Heart right ventricle (tissue), 16 donors: Measurements from ENCODE around the gene HYAL3. TPM values are rescaled to one million over a fixed set of nuclear protein-coding genes. Genes with fewer than 3 reads are reported as not detected.
A peak's percentile ranks its signal among the peaks of the same experiment; 100 is the strongest.

ENCODE experiments used
- ATAC-seq, 8 donors: fragments of 200-7000 bp; cut with Tn5 transposase; one replicate each; pipeline ENCODE4 v1.9.1; 2020; ENCODE audit warnings: mild to moderate bottlenecking in 8 of 8, moderate library complexity in 8 of 8, moderate number of reproducible peaks in 1 of 8
- DNase-seq, 2 donors: peaks; one replicate each; pipeline ENCODE4 v3.0.0-alpha.2; 2020
- H3K27ac ChIP-seq, 10 donors: fragments of 200-600 bp; sonication (generic) in 2 of 10; one replicate each; pipeline versions ENCODE4 v1.5.0 to v1.8.0; 2020 to 2022; ENCODE audit warnings: mild to moderate bottlenecking in 3 of 10
- H3K27me3 ChIP-seq, 7 donors: fragments of 200-600 bp; one replicate each; pipeline ENCODE4 v1.8.0; 2021 to 2022; ENCODE audit warnings: mild to moderate bottlenecking in 2 of 7
- H3K36me3 ChIP-seq, 9 donors: fragments of 200-600 bp; sonication (generic) in 1 of 9; one replicate each; pipeline versions ENCODE4 v1.5.0 to v1.8.0; 2020 to 2022; ENCODE audit warnings: mild to moderate bottlenecking in 2 of 9
- H3K4me1 ChIP-seq, 9 donors: fragments of 200-600 bp; sonication (generic) in 1 of 9; one replicate each; pipeline versions ENCODE4 v1.5.0 to v1.8.0; 2020 to 2022; ENCODE audit warnings: mild to moderate bottlenecking in 4 of 9
- H3K4me3 ChIP-seq, 10 donors: fragments of 200-600 bp; sonication (generic) in 2 of 10; one replicate each; pipeline versions ENCODE4 v1.5.0 to v1.8.0; 2020 to 2022; ENCODE audit warnings: mild to moderate bottlenecking in 7 of 10, moderate library complexity in 2 of 10
- H3K9me3 ChIP-seq, 11 donors: fragments of 200-600 bp in 10 of 11; sonication (generic) in 2 of 11; one replicate each; pipeline versions ENCODE4 v1.5.0 to v1.8.0; 2013 to 2022; ENCODE audit warnings: mild to moderate bottlenecking in 2 of 11, control low read depth in 1 of 11, moderate library complexity in 1 of 11
- WGBS, 2 donors: extraction: QIAGEN DNeasy Blood & Tissue Kit; methylation state at CpG; one replicate each; pipeline ENCODE4 v1.1.7; 2013; ENCODE audit warnings: inconsistent platforms in 1 of 2; 5-methylcytosine and 5-hydroxymethylcytosine counted together
- intact Hi-C, 10 donors: fragments of 100-400 bp; cut with DNase I; formaldehyde crosslinking; loops; one replicate each; pipeline versions ENCODE4 v1.11.1 to v1.14.2; 2022
- polyA plus RNA-seq, 2 donors: library from polyadenylated mRNA; stranded (reverse); fragments of 200-250 nt; gene quantifications; one replicate each; pipeline ENCODE4 v1.2.3, GENCODE V29; 2013
- total RNA-seq, 10 donors: library from RNA; stranded (reverse); fragmentation: NEBNext Ultra II Directional in 3 of 10; extraction: Animal tissue kit (Norgen Biotek cat#: 25700) in 3 of 10; gene quantifications; one replicate each; pipeline versions ENCODE4 v1.2.1 to v1.2.4, GENCODE V29; 2021 to 2023
- TF ChIP-seq, protein P1 (sequence below), 9 donors: fragments of 200-600 bp; sonication (generic) in 2 of 9; IDR thresholded peaks; one replicate each; pipeline versions ENCODE4 v1.5.0 to v1.8.0; 2021 to 2022; ENCODE audit warnings: antibody characterized with exemption in 9 of 9, mild to moderate bottlenecking in 5 of 9, moderate library complexity in 1 of 9
- donor health status: Arrhythmogenic right ventricular cardiomyopathy.
- donor health status: ischemic (EF 13 %, LVEDD 7.1; RV severe dilation, severe dysfunction).
- donor health status: healthy with polysubstance abuse.
- donor health status: DM: no; HTN: yes; CAD: no.
- donor health status: DM: no; HTN: no; CAD: no.
- donor health status: ischemic (EF 25% LVEDD 6.9; RV normal size, moderate dysfunction).
- donor health status: ischemic (EF 25% LVEDD 5.7; RV mildly dilated, moderate dysfunction).
- donor health status: healthy.
- donor health status: DM: yes; HTN: yes; CAD: no.
- donor health status: Ischemic cardiomyopathy.
- donor health status: ischemic (EF 35%, LVEDD 5.7; RV mildly dilated, moderate dysfunction).
- donor health status: nonischemic (EF 11% LVEDD 7.7; RV severe dilation, severe dysfunction).
- donor health status: DM: yes; HTN: yes; CAD: no.
- donor health status: PGD.
- donor health status: ischemic (EF 29% LVEDD 5.4; RV normal size, mild dysfunction).
- donor health status: nonischemic (EF 23%, LVEDD 6.1; RV moderate dilation, normal function).

The HYAL3 gene
- total and polyA plus RNA-seq, 12 donors, result 0.80 to 3.0 (median 2.0) TPM

DNA sequence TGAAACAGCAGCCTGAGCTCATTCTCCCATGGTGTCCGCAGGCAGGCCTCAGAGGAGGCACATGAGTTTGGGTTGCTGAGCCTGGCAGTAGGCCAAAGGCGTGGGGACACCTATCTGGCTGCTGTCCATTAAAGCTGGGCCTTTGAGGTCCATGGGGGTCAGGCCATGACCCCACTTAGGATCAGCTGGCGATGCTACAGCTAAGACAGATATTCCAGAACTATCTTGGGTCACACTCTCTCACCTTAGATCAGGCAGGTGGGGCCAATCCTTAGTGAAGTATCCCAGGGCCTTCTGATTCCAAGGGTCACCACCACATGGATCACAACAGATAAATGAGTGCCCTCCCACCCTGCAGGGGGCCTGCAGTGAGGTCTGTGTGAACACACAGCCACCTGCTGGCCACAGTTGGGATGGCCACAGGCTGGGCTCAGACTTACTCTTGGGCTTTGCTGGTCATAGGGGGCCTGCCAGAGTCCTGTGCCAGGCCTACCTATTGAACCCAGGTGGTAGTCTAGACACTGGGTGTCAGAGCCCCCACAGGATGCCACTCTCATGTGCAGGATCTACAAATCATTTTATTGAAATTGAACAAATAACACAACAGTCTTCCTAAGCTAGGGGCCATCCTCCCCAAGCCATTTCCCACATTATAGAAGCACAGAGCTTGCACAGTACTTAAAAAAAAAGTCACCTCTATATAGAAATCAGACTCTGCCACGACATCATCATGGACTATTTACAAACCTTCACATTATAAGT is 25.3 kb upstream of the HYAL3 start:
- ATAC-seq, result peak in 6 of 8 donors; percentile 7 to 26 (median 20)
- H3K4me3 ChIP-seq, result peak overlapping the region in 1 of 10 donors; percentile 11

DNA sequence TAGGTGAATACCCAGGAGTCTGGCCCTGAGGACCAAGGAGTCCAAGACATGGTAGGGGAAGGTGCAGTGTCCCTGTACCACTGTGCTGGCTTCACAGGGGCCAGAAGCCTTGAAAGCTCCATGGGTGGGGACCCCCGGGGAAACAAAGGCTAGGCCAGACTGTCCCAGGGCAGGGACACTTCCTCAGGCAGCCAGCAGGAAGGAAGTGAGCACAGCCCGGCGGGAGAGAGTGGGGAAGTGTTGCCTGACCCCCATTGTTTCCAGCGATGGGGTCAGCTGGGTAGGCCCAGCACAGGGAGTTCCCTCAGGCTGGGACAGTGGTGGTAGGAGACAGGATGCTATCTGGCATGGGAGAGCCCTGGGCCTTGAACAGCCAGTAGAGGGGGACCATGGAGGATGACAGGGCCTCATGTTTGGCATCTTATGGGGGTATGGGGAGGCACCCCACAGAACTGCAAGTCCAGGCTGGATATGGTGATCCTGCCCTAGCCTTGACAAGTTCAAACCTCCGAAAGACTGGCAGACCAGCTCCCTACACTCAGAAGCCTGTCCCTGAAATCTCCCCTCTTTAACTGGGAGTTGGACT is 24.5 kb upstream of the HYAL3 start:
- ATAC-seq, result peak; percentile 1 to 58 (median 44)
- intact Hi-C loops, result loop anchor here in 5 of 10 donors (1.0 to 10.0 kb wide), 7 partner anchors 49 to 97 kb away; partner anchors contain the start of genes GNAI2 (in 1 of the 5) and SEMA3B (in 1 of the 5)
- Histone ChIP-seq H3K4me1 (peaks cover 29 to 85% (median 70%) of the 10 kb centered on the region in 9 donors), H3K4me3 (peak overlapping the region in 6 of 10 donors; percentile 12 to 86 (median 78)), H3K27ac (peak overlapping the region; percentile 91 to 99 (median 97)), H3K27me3 (no peaks in the 10 kb centered on the region), H3K36me3 (peaks cover 0 to 37% (median 12%) of the 10 kb centered on the region in 9 donors), H3K9me3 (no peaks in the 10 kb centered on the region)
- TF ChIP-seq, protein P1, sequence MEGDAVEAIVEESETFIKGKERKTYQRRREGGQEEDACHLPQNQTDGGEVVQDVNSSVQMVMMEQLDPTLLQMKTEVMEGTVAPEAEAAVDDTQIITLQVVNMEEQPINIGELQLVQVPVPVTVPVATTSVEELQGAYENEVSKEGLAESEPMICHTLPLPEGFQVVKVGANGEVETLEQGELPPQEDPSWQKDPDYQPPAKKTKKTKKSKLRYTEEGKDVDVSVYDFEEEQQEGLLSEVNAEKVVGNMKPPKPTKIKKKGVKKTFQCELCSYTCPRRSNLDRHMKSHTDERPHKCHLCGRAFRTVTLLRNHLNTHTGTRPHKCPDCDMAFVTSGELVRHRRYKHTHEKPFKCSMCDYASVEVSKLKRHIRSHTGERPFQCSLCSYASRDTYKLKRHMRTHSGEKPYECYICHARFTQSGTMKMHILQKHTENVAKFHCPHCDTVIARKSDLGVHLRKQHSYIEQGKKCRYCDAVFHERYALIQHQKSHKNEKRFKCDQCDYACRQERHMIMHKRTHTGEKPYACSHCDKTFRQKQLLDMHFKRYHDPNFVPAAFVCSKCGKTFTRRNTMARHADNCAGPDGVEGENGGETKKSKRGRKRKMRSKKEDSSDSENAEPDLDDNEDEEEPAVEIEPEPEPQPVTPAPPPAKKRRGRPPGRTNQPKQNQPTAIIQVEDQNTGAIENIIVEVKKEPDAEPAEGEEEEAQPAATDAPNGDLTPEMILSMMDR (IDR thresholded peaks at IDR 0.05), result peak in 3 of 9 donors; percentile 13 to 22 (median 15)
- 49 to 61% methylated on average over 5 of the region's 5 CpGs for WGBS, 2 donors
- peak; percentile 73 to 77 for DNase-seq

More for the DNA sequence above, 25.3 kb upstream of the HYAL3 start:
- peaks cover 0 to 36% (median 8%) of the 10 kb centered on the region in 9 donors for H3K36me3 ChIP-seq
- no peaks in the 10 kb centered on the region for H3K27me3 ChIP-seq
- H3K9me3 ChIP-seq, result no peaks in the 10 kb centered on the region
- peaks cover 26 to 81% (median 66%) of the 10 kb centered on the region in 9 donors for H3K4me1 ChIP-seq
- TF ChIP-seq, protein P1 (IDR thresholded peaks at IDR 0.05), result peak; percentile 76 to 93 (median 87)
- peak; percentile 78 to 82 for DNase-seq
- peak overlapping the region; percentile 91 to 99 (median 97) for H3K27ac ChIP-seq
- 36 to 41% methylated on average over 4 of the region's 4 CpGs for WGBS, 2 donors
- intact Hi-C loops, result loop anchor here in 5 of 10 donors (1.0 to 10.0 kb wide), 7 partner anchors 50 to 98 kb away; partner anchors contain the start of genes GNAI2 (in 1 of the 5) and SEMA3B (in 1 of the 5)

DNA sequence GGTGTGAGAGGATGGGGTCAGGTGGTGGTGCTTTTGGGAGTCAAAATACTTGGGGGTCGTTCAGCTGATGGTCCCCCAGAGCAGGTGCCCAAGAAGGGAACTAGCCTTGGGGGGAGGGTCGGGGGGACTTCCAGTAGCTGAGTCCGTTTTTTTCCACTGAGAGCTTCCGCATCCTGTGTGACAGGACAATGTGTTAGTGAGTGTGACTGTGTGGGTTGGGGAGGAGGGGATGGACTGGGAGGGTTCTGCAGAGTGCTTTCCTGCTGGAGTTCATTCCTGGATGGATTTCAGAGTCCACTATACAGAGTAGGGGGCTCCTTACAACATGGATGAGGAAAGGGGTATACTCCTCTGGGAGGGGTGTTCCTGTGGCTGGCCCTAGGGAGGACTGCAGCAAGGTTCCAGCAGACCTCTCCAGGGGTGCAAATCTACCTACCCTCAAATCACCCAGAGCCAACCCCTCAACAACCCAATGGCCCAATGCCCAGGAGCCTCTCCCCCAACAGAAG is 23.9 kb upstream of the HYAL3 start:
- peak; percentile 4 to 52 (median 22) for ATAC-seq
- H3K4me3 ChIP-seq, result peak overlapping the region in 9 of 10 donors; percentile 57 to 88 (median 81)
- DNase-seq, result peak in 1 of 2 donors; percentile 86
- H3K9me3 ChIP-seq, result no peaks in the 10 kb centered on the region
- no peaks in the 10 kb centered on the region for H3K27me3 ChIP-seq
- H3K27ac ChIP-seq, result peak overlapping the region; percentile 91 to 99 (median 97)
- H3K36me3 ChIP-seq, result peaks cover 0 to 42% (median 17%) of the 10 kb centered on the region in 9 donors
- H3K4me1 ChIP-seq, result peaks cover 29 to 85% (median 70%) of the 10 kb centered on the region in 9 donors
- TF ChIP-seq, protein P1 (IDR thresholded peaks at IDR 0.05), result no peak
- WGBS, 2 donors, result 33 to 50% methylated on average over 4 of the region's 4 CpGs
- intact Hi-C loops, result loop anchor here in 4 of 10 donors (5.0 to 10.0 kb wide), 4 partner anchors 51 to 86 kb away; partner anchors contain the start of genes GNAI2 (in 1 of the 4) and SEMA3B (in 1 of the 4)
